OCI-LY3 (cell line): ENCODE data around the gene ZNF468.
"Not testable (repeated sequence)": the region's sequence is repeated elsewhere in the genome, so short reads cannot be mapped to it uniquely, and the experiment has no call there.

Source experiments
- EZH2phosphoT487 ChIP-seq: fragments of 200-600 bp; shearing (Covaris generic); IDR thresholded peaks from 2 replicates; pipeline ENCODE4 v1.6.1; 2018; ENCODE audit warnings: antibody characterized with exemption, mixed run types, low read depth
- TF ChIP-seq, protein P1 (sequence below): fragments of 200-600, 300-600 bp; sonication (generic); IDR thresholded peaks from 2 replicates; pipeline ENCODE4 v1.5.1; 2014; ENCODE audit warnings: antibody characterized with exemption, low read length, low read depth

DNA sequence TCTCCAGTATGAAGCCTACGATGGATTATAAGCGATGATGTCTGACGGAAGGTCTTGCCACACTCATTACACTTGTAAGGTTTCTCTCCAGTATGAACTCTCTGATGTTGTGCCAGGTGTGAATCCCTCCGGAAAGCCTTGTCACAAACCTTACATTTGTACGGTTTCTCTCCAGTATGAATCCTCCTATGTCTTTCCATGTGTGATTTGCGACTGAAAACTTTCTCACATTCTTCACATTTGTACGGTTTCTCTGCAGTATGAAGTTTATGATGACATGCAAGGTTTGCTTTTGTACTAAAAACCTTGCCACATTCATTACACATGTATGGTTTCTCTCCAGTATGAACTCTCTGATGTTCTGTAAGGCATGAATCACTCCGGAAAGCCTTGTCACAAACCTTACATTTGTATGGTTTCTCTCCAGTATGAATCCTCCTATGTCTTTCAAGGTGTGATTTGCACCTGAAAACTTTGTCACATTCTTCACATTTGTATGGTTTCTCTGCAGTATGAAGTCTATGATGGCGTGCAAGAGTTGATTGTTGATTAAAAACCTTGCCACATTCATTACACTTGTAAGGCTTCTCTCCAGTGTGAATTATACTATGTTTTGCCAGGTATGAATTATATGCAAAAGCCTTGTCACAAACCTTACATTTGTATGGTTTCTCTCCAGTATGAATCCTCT, 57.3 kb downstream of the ZNF468 start:
- not testable (repeated sequence) for TF ChIP-seq EZH2phosphoT487
- TF ChIP-seq, protein P1, sequence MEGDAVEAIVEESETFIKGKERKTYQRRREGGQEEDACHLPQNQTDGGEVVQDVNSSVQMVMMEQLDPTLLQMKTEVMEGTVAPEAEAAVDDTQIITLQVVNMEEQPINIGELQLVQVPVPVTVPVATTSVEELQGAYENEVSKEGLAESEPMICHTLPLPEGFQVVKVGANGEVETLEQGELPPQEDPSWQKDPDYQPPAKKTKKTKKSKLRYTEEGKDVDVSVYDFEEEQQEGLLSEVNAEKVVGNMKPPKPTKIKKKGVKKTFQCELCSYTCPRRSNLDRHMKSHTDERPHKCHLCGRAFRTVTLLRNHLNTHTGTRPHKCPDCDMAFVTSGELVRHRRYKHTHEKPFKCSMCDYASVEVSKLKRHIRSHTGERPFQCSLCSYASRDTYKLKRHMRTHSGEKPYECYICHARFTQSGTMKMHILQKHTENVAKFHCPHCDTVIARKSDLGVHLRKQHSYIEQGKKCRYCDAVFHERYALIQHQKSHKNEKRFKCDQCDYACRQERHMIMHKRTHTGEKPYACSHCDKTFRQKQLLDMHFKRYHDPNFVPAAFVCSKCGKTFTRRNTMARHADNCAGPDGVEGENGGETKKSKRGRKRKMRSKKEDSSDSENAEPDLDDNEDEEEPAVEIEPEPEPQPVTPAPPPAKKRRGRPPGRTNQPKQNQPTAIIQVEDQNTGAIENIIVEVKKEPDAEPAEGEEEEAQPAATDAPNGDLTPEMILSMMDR = not testable (repeated sequence)
